HEK293 (cell line): ENCODE measurements around the gene DIDO1.

Source experiments
- CTCF ChIA-PET: fragments of 350-600 bp; formaldehyde crosslinking; extraction: SDS; loops from one replicate; lab custom pipeline; 2021; ENCODE audit warnings: antibody characterized with exemption; lab: Yijun Ruan, JAX
- POLR2A ChIA-PET: fragments of 300-600 bp; formaldehyde crosslinking; extraction: SDS; loops from one replicate; lab custom pipeline; 2020; ENCODE audit warnings: antibody characterized with exemption, inconsistent platforms; lab: Yijun Ruan, JAX
- H3K27ac ChIP-seq: fragments of 200-500 bp; sonication (Bioruptor generic); 2 replicates; pipeline ENCODE4 v1.5.1; 2014; ENCODE audit warnings: low read depth, low read length, control low read depth, inconsistent platforms; ENCODE audit errors: extremely low read depth
- H3K36me3 ChIP-seq, 2 experiments: fragments of 200-500 bp in 1 of 2; sonication (Bioruptor generic) in 1 of 2; 1 replicate in 1 of 2; 2 replicates in 1 of 2; pipeline ENCODE4 v1.5.1; 2014 to 2017; ENCODE audit warnings: inconsistent platforms in 2 of 2, low read length in 2 of 2; ENCODE audit not compliant: control insufficient read depth in 2 of 2, insufficient read depth in 1 of 2
- H3K4me1 ChIP-seq: fragments of 200-500 bp; sonication (Bioruptor generic); 2 replicates; pipeline ENCODE4 v1.5.1; 2014; ENCODE audit warnings: mild to moderate bottlenecking, low read length, inconsistent platforms; ENCODE audit not compliant: control insufficient read depth, insufficient read depth
- H3K4me3 ChIP-seq: 2 replicates; pipeline ENCODE4 v1.5.1; 2011; ENCODE audit warnings: low read depth, mild to moderate bottlenecking, control low read depth, low read length, moderate library complexity
- H3K9me3 ChIP-seq: fragments of 200-500 bp; sonication (Bioruptor generic); 2 replicates; pipeline ENCODE4 v1.5.1; 2014; ENCODE audit warnings: low read depth, low read length, inconsistent platforms; ENCODE audit not compliant: control insufficient read depth, insufficient read depth
- KLF7 ChIP-seq: fragments of 450-650 bp; formaldehyde crosslinking; IDR thresholded peaks from 2 replicates; pipeline ENCODE4 v1.5.1; 2016; ENCODE audit warnings: missing biosample characterization, missing genetic modification characterization, borderline replicate concordance
- KLF9 ChIP-seq: fragments of 450-650 bp; formaldehyde crosslinking; IDR thresholded peaks from 2 replicates; pipeline ENCODE4 v1.5.1; 2016; ENCODE audit warnings: missing biosample characterization, missing genetic modification characterization, low read depth
- TCF7L2 ChIP-seq: IDR thresholded peaks from 2 replicates; pipeline ENCODE4 v1.6.1; 2011; ENCODE audit warnings: low read depth, mild to moderate bottlenecking, inconsistent platforms, low read length, moderate library complexity, borderline replicate concordance
- ZBTB10 ChIP-seq: fragments of 450-650 bp; formaldehyde crosslinking; IDR thresholded peaks from 2 replicates; pipeline ENCODE4 v1.5.1; 2016; ENCODE audit warnings: missing biosample characterization, missing genetic modification characterization
- ZEB2 ChIP-seq: fragments of 450-650 bp; formaldehyde crosslinking; IDR thresholded peaks from 2 replicates; pipeline ENCODE4 v1.5.1; 2016; ENCODE audit warnings: missing biosample characterization, missing genetic modification characterization
- ZFP69B ChIP-seq: fragments of 450-650 bp; formaldehyde crosslinking; IDR thresholded peaks from 2 replicates; pipeline ENCODE4 v1.5.1; 2016; ENCODE audit warnings: missing biosample characterization, missing genetic modification characterization
- ZNF138 ChIP-seq: fragments of 450-650 bp; formaldehyde crosslinking; IDR thresholded peaks from 2 replicates; pipeline ENCODE4 v1.5.1; 2016; ENCODE audit warnings: missing biosample characterization, missing genetic modification characterization, borderline replicate concordance
- ZNF140 ChIP-seq: fragments of 450-650 bp; formaldehyde crosslinking; IDR thresholded peaks from 2 replicates; pipeline ENCODE4 v1.5.1; 2016; ENCODE audit warnings: missing biosample characterization, missing genetic modification characterization
- ZNF174 ChIP-seq: fragments of 450-650 bp; formaldehyde crosslinking; IDR thresholded peaks from 2 replicates; pipeline ENCODE4 v1.5.0; 2017; ENCODE audit warnings: missing biosample characterization, mild to moderate bottlenecking, missing genetic modification characterization
- ZNF214 ChIP-seq: fragments of 450-650 bp; formaldehyde crosslinking; IDR thresholded peaks from 2 replicates; pipeline ENCODE4 v1.5.1; 2017; ENCODE audit warnings: missing biosample characterization, mild to moderate bottlenecking, missing genetic modification characterization, borderline replicate concordance
- ZNF221 ChIP-seq: fragments of 450-650 bp; formaldehyde crosslinking; IDR thresholded peaks from 2 replicates; pipeline ENCODE4 v1.5.1; 2017; ENCODE audit warnings: missing biosample characterization, missing genetic modification characterization, borderline replicate concordance
- ZNF239 ChIP-seq: fragments of 450-650 bp; formaldehyde crosslinking; IDR thresholded peaks from 2 replicates; pipeline ENCODE4 v1.5.1; 2016; ENCODE audit warnings: missing biosample characterization, missing genetic modification characterization
- ZNF280D ChIP-seq: fragments of 450-650 bp; formaldehyde crosslinking; IDR thresholded peaks from 2 replicates; pipeline ENCODE4 v1.5.1; 2016; ENCODE audit warnings: missing biosample characterization, missing genetic modification characterization
- ZNF391 ChIP-seq: fragments of 450-650 bp; formaldehyde crosslinking; IDR thresholded peaks from 2 replicates; pipeline ENCODE4 v1.5.1; 2016; ENCODE audit warnings: low read depth, missing biosample characterization, missing genetic modification characterization, borderline replicate concordance
- ZNF398 ChIP-seq: fragments of 450-650 bp; formaldehyde crosslinking; IDR thresholded peaks from 2 replicates; pipeline ENCODE4 v1.5.1; 2017; ENCODE audit warnings: missing biosample characterization, missing genetic modification characterization
- ZNF426 ChIP-seq: fragments of 450-650 bp; formaldehyde crosslinking; IDR thresholded peaks from 2 replicates; pipeline ENCODE4 v1.5.1; 2017; ENCODE audit warnings: missing biosample characterization, missing genetic modification characterization, mild to moderate bottlenecking, inconsistent platforms, moderate library complexity
- ZNF513 ChIP-seq: fragments of 450-650 bp; IDR thresholded peaks from 2 replicates; pipeline ENCODE4 v1.5.1; 2018; ENCODE audit warnings: missing biosample characterization, missing genetic modification characterization
- ZNF514 ChIP-seq: fragments of 450-650 bp; formaldehyde crosslinking; IDR thresholded peaks from 2 replicates; pipeline ENCODE4 v1.5.1; 2016; ENCODE audit warnings: missing biosample characterization, missing genetic modification characterization
- ZNF544 ChIP-seq: fragments of 450-650 bp; formaldehyde crosslinking; IDR thresholded peaks from 2 replicates; pipeline ENCODE4 v1.5.0; 2017; ENCODE audit warnings: missing biosample characterization, missing genetic modification characterization
- ZNF621 ChIP-seq: fragments of 450-650 bp; formaldehyde crosslinking; IDR thresholded peaks from 2 replicates; pipeline ENCODE4 v1.5.1; 2017; ENCODE audit warnings: missing biosample characterization, missing genetic modification characterization
- ZNF654 ChIP-seq: fragments of 450-650 bp; formaldehyde crosslinking; IDR thresholded peaks from 2 replicates; pipeline ENCODE4 v1.5.1; 2016; ENCODE audit warnings: low read depth, missing biosample characterization, missing genetic modification characterization
- ZNF701 ChIP-seq: fragments of 450-650 bp; formaldehyde crosslinking; IDR thresholded peaks from 2 replicates; pipeline ENCODE4 v1.5.1; 2016; ENCODE audit warnings: missing biosample characterization, missing genetic modification characterization
- ZNF776 ChIP-seq: fragments of 450-650 bp; formaldehyde crosslinking; IDR thresholded peaks from 2 replicates; pipeline ENCODE4 v1.5.0; 2017; ENCODE audit warnings: missing biosample characterization, missing genetic modification characterization, borderline replicate concordance
- ZNF785 ChIP-seq: fragments of 450-650 bp; formaldehyde crosslinking; IDR thresholded peaks from 2 replicates; pipeline ENCODE4 v1.5.1; 2016; ENCODE audit warnings: missing biosample characterization, missing genetic modification characterization
- ZNF791 ChIP-seq: fragments of 450-650 bp; formaldehyde crosslinking; IDR thresholded peaks from 2 replicates; pipeline ENCODE4 v1.5.1; 2016; ENCODE audit warnings: missing biosample characterization, missing genetic modification characterization

DIDO1 gene

GRCh38 chr20:62967149-62967501 lies 40.8 kb upstream of the DIDO1 start:
- ChIA-PET CTCF (no interaction called here), POLR2A (no interaction called here)
- Histone ChIP-seq H3K9me3 (no peaks in the 10 kb centered on the region), H3K36me3 (no peaks in the 10 kb centered on the region), H3K4me1 (no peaks in the 10 kb centered on the region), H3K4me3 (no peak overlapping the region), H3K27ac (no peak overlapping the region)
- TF ChIP-seq ZNF138 (tag by site-specific recombination) (no peak), KLF7 (tag by site-specific recombination) (no peak), ZNF544 (tag by site-specific recombination) (no peak), ZNF621 (no peak), ZNF514 (tag by site-specific recombination) (no peak), ZNF785 (tag by site-specific recombination) (no peak)

GRCh38 chr20:62966212-62967148 lies 40.2 kb upstream of the DIDO1 start:
- Histone ChIP-seq H3K9me3 (no peaks in the 10 kb centered on the region), H3K36me3 (no peaks in the 10 kb centered on the region), H3K4me1 (no peaks in the 10 kb centered on the region), H3K27ac (no peak overlapping the region), H3K4me3 (no peak overlapping the region)
- POLR2A ChIA-PET = no interaction called here
- CTCF ChIA-PET = interaction anchor here (0.6 kb wide), 1 partner anchor 66 kb away, joined by 3 read pairs; no protein-coding TSS in a partner anchor
- TF ChIP-seq ZNF391 (tag by site-specific recombination) (no peak), KLF9 (tag by site-specific recombination) (no peak), ZNF701 (tag by site-specific recombination) (no peak), ZNF174 (tag by site-specific recombination) (no peak), ZFP69B (no peak), ZNF280D (tag by site-specific recombination) (no peak), ZNF426 (tag by site-specific recombination) (no peak), TCF7L2 (no peak), ZEB2 (tag by site-specific recombination) (no peak), ZNF140 (tag by site-specific recombination) (no peak), ZNF654 (tag by site-specific recombination) (no peak), ZNF239 (tag by site-specific recombination) (no peak), ZNF776 (no peak), ZNF214 (no peak), ZBTB10 (no peak), ZNF398 (tag by site-specific recombination) (no peak), ZNF513 (tag by site-specific recombination) (no peak), ZNF221 (tag by site-specific recombination) (no peak), ZNF791 (no peak)
